ENCODE data around the gene SPDYC. TPM values are rescaled to one million over a fixed set of nuclear protein-coding genes. Genes with fewer than 3 reads are reported as not detected.

SPDYC gene
- total RNA-seq, 1 experiment from 2014 or later, result not detected

DNA sequence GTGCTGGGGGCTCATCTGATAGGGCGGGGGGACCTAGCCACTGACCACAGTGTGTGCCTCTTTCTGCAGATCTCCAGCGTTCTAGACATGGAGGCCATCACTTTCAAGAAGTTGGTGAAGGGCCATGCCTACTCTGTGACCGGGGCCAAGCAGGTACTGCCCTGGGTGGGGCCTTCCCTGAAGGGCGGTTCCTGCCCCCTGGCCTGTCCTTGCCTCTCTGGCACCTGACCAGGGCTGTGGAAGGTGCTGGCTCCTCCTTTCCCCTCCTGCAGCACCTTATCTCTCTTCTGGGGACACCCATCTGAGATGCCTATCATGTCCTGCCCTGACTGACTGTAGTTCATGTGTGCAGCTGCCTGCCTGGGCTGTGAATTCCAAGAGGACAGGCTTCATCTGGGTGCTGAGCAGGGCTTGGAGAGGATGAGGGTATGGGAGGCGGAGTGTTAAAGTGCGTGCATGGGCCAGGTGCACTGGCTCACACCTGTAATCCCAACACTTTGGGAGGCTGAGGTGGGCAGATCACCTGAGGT, 17.2 kb downstream of the SPDYC start:
- Mint-ChIP-seq H3K4me3 (ENCODE audit: unreplicated experiment) (no peak overlapping the region), H3K36me3 (ENCODE audit: insufficient read depth, unreplicated experiment) (peaks cover 58% of the 10 kb centered on the region), H3K27me3 (ENCODE audit: insufficient read depth, unreplicated experiment) (no peaks in the 10 kb centered on the region), H3K27ac (ENCODE audit: unreplicated experiment) (no peak overlapping the region), H3K4me1 (ENCODE audit: low read depth, unreplicated experiment) (peaks cover 12% of the 10 kb centered on the region), H3K9me3 (ENCODE audit: unreplicated experiment) (no peaks in the 10 kb centered on the region)
- TF ChIP-seq, protein P1, sequence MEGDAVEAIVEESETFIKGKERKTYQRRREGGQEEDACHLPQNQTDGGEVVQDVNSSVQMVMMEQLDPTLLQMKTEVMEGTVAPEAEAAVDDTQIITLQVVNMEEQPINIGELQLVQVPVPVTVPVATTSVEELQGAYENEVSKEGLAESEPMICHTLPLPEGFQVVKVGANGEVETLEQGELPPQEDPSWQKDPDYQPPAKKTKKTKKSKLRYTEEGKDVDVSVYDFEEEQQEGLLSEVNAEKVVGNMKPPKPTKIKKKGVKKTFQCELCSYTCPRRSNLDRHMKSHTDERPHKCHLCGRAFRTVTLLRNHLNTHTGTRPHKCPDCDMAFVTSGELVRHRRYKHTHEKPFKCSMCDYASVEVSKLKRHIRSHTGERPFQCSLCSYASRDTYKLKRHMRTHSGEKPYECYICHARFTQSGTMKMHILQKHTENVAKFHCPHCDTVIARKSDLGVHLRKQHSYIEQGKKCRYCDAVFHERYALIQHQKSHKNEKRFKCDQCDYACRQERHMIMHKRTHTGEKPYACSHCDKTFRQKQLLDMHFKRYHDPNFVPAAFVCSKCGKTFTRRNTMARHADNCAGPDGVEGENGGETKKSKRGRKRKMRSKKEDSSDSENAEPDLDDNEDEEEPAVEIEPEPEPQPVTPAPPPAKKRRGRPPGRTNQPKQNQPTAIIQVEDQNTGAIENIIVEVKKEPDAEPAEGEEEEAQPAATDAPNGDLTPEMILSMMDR (IDR thresholded peaks at IDR 0.05; ENCODE audit: insufficient read depth in 1 of 2, low read depth in 1 of 2, low read length in 1 of 2, severe bottlenecking in 1 of 2, unreplicated experiment in 1 of 2), result no peak
- no peaks in the 10 kb centered on the region for H3K27me3 ChIP-seq (replicated peaks; ENCODE audit: control insufficient read depth, insufficient read depth, low read length)
- intact Hi-C loops (cut with micrococcal nuclease; ENCODE audit: unreplicated experiment), result no loop called here
- BruUV-seq (replicated peaks), result no TSS peak
- no peak for DNase-seq
- CTCF ChIA-PET, result interaction anchor here (0.8 kb wide), 1 partner anchor 18 kb away, joined by 3 read pairs; no protein-coding TSS in a partner anchor
- no peak overlapping the region for H3K4me3 ChIP-seq (ENCODE audit: low read depth, low read length)
- POLR2A ChIA-PET, result no interaction called here
- H3K36me3 ChIP-seq (ENCODE audit: control insufficient read depth, insufficient read depth, low read length), result peaks cover 10% of the 10 kb centered on the region
- peaks cover 13% of the 10 kb centered on the region for H3K4me1 ChIP-seq
- no peaks in the 10 kb centered on the region for H3K9me3 ChIP-seq

DNA sequence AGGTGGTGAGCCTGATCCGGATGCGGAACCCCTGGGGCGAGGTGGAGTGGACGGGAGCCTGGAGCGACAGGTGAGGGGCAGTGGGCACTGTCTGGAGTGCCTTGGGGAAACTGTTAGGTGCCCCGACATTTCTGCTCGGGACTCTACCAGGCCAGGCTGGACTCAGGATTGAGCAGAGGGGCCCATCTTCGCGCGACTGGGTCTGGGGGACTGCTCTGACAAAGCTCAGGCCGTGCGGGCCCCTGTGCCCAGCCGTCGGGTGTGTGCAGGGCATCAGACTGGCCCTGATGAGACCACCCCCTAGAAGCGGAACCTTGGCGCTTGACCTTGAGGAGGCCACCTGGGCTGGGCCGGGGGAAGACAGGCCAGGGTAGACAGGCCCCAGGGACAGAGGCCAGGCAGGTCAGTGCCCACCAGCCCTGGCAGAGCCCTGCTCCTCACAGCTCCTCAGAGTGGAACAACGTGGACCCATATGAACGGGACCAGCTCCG, 18.0 kb downstream of the SPDYC start:
- BruUV-seq (replicated peaks), result no TSS peak
- intact Hi-C loops (cut with micrococcal nuclease; ENCODE audit: unreplicated experiment), result no loop called here
- no peak for DNase-seq
- Histone ChIP-seq H3K36me3 (ENCODE audit: control insufficient read depth, insufficient read depth, low read length) (peaks cover 10% of the 10 kb centered on the region), H3K4me3 (ENCODE audit: low read depth, low read length) (no peak overlapping the region), H3K27me3 (replicated peaks; ENCODE audit: control insufficient read depth, insufficient read depth, low read length) (no peaks in the 10 kb centered on the region), H3K9me3 (no peaks in the 10 kb centered on the region), H3K4me1 (peaks cover 8% of the 10 kb centered on the region)
- H3K4me1 Mint-ChIP-seq (ENCODE audit: low read depth, unreplicated experiment), result peaks cover 12% of the 10 kb centered on the region
- CTCF ChIA-PET, result interaction anchor here (0.8 kb wide), 1 partner anchor 17 kb away, joined by 3 read pairs; no protein-coding TSS in a partner anchor
- TF ChIP-seq, protein P1 (IDR thresholded peaks at IDR 0.05; ENCODE audit: insufficient read depth in 1 of 2, low read depth in 1 of 2, low read length in 1 of 2, severe bottlenecking in 1 of 2, unreplicated experiment in 1 of 2), result no peak
- no peak overlapping the region for H3K4me3 Mint-ChIP-seq (ENCODE audit: unreplicated experiment)
- no peaks in the 10 kb centered on the region for H3K9me3 Mint-ChIP-seq (ENCODE audit: unreplicated experiment)
- peaks cover 62% of the 10 kb centered on the region for H3K36me3 Mint-ChIP-seq (ENCODE audit: insufficient read depth, unreplicated experiment)
- POLR2A ChIA-PET, result no interaction called here
- no peak overlapping the region for H3K27ac Mint-ChIP-seq (ENCODE audit: unreplicated experiment)
- H3K27me3 Mint-ChIP-seq (ENCODE audit: insufficient read depth, unreplicated experiment), result no peaks in the 10 kb centered on the region

DNA sequence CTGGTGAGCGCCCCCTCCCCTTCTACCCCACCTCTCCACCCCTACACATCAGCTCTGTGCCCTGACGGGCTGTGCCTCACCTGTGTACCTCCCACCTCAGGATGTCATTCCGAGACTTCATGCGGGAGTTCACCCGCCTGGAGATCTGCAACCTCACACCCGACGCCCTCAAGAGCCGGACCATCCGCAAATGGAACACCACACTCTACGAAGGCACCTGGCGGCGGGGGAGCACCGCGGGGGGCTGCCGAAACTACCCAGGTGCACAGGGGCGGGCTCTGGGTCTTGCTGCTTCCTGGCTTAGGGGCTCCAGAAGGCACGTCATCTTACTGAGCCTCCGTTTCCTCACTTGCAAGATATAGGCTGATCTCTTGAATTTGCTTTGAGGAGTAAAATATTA, 18.5 kb downstream of the SPDYC start:
- peaks cover 3% of the 10 kb centered on the region for H3K4me1 ChIP-seq
- Mint-ChIP-seq H3K9me3 (ENCODE audit: unreplicated experiment) (no peaks in the 10 kb centered on the region), H3K4me1 (ENCODE audit: low read depth, unreplicated experiment) (peaks cover 12% of the 10 kb centered on the region), H3K27me3 (ENCODE audit: insufficient read depth, unreplicated experiment) (no peaks in the 10 kb centered on the region), H3K27ac (ENCODE audit: unreplicated experiment) (no peak overlapping the region), H3K36me3 (ENCODE audit: insufficient read depth, unreplicated experiment) (peaks cover 66% of the 10 kb centered on the region), H3K4me3 (ENCODE audit: unreplicated experiment) (no peak overlapping the region)
- POLR2A ChIA-PET, result no interaction called here
- TF ChIP-seq, protein P1 (IDR thresholded peaks at IDR 0.05; ENCODE audit: insufficient read depth in 1 of 2, low read depth in 1 of 2, low read length in 1 of 2, severe bottlenecking in 1 of 2, unreplicated experiment in 1 of 2), result no peak
- no peaks in the 10 kb centered on the region for H3K27me3 ChIP-seq (replicated peaks; ENCODE audit: control insufficient read depth, insufficient read depth, low read length)
- intact Hi-C loops (cut with micrococcal nuclease; ENCODE audit: unreplicated experiment), result no loop called here
- no peaks in the 10 kb centered on the region for H3K9me3 ChIP-seq
- no TSS peak for BruUV-seq (replicated peaks)
- no peak for DNase-seq
- no peak overlapping the region for H3K4me3 ChIP-seq (ENCODE audit: low read depth, low read length)
- CTCF ChIA-PET, result no interaction called here
- H3K36me3 ChIP-seq (ENCODE audit: control insufficient read depth, insufficient read depth, low read length), result peaks cover 10% of the 10 kb centered on the region

Data from Caco-2 (cell line).